ENCODE measurements around the gene OR10A5.
"Not testable (repeated sequence)": the region's sequence is repeated elsewhere in the genome, so short reads cannot be mapped to it uniquely, and the experiment has no call there.

Gene OR10A5

GRCh38 chr11:6876325-6876724, 30.8 kb downstream of the OR10A5 start, which contains the start of gene OR10A4:
OR10A4 (plus strand) TSS chr11:6876625; CDS start chr11:6876648, 23 bp downstream.
- DNase-seq (ENCODE audit: low spot score), result no peak

DNA sequence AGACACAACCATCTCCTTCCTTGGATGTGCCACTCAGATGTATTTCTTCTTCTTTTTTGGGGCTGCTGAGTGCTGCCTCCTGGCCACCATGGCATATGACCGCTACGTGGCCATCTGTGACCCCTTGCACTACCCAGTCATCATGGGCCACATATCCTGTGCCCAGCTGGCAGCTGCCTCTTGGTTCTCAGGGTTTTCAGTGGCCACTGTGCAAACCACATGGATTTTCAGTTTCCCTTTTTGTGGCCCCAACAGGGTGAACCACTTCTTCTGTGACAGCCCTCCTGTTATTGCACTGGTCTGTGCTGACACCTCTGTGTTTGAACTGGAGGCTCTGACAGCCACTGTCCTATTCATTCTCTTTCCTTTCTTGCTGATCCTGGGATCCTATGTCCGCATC, 31.4 kb downstream of the OR10A5 start:
- no peak for DNase-seq (ENCODE audit: low spot score)

GRCh38 chr11:6882751-6883150, 37.3 kb downstream of the OR10A5 start:
- DNase-seq (ENCODE audit: low spot score), result no peak

GRCh38 chr11:6887711-6888110, 42.2 kb downstream of the OR10A5 start:
- DNase-seq (ENCODE audit: low spot score), result not testable (repeated sequence)

DNA sequence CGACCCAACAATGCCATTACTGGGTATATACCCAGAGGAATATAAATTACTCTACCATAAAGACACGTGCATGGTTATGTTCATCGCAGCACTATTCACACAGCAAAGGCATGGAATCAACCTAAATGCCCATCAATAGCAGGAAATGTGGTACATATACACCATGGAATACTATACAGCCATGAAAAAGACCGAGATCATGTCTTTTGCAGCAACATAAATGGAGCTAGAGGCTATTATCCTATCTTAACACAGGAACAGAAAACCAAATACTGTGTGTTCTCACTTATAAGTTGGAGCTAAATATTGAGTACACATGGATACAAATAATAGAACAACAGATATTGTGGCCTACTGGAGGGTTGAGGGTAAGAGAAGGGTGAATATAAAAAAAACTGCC, 43.3 kb downstream of the OR10A5 start:
- no peak for DNase-seq (ENCODE audit: low spot score)

DNA sequence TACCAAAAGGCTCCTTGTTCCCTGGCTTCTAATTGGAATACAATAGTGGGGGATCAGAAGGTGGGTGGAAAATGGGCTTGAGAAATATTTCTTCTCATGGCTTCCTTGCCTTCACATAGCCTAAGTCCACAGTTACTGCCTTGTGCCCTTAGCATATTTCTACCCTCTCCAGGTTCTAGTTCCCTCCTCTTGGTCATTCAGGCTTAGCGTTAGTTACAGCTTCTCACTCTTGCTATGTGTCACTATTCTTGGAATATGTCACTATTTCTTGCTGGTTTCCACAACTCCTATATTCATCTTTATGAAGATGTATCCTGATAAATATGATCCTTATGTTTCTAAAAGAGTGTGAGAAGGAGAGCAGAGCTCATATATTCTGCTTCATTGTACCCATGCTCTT, 44.4 kb downstream of the OR10A5 start:
- no peak for DNase-seq (ENCODE audit: low spot score)

- DNase-seq (ENCODE audit: low spot score), result no peak
Observed at GRCh38 chr11:6892400-6892799, 46.9 kb downstream of the OR10A5 start, which contains the start of gene OR2D2. OR2D2 (minus strand) TSS chr11:6892500; CDS start chr11:6892500, 0 bp downstream.

GRCh38 chr11:6894097-6894496, 48.6 kb downstream of the OR10A5 start:
- DNase-seq (ENCODE audit: low spot score), result no peak

DNA sequence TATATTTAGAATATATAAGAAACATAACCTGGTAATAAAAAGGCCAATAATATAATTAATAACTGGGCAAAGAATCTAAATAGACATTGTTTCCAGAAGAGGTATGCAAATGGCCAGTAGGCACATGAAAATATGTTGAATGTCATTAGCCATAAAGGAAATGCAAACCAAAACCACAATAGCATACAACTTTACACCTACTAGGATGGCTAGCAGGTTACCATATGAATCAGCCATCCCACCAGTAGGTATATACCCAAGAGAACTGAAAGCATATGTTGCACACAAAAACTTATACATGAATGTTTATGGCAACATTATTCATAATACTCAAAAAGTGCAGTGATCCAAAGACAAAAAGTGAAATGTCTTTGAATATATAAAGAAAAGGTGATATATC, 49.5 kb downstream of the OR10A5 start:
- no peak for DNase-seq (ENCODE audit: low spot score)

All from RKO (cell line).